ENCODE data around the gene PRELID1. TPM values are rescaled to one million over a fixed set of nuclear protein-coding genes. Genes with fewer than 3 reads are reported as not detected.

Gene PRELID1
- total RNA-seq, 1 donor from 2014 or later, result 81.2 TPM

- Mint-ChIP-seq H3K4me3 (no peak overlapping the region), H3K27me3 (ENCODE audit: low read depth) (no peaks in the 10 kb centered on the region), H3K4me1 (peaks cover 2% of the 10 kb centered on the region), H3K27ac (no peak overlapping the region), H3K9me3 (no peaks in the 10 kb centered on the region), H3K36me3 (peaks cover 36% of the 10 kb centered on the region)
- no peak for DNase-seq (ENCODE audit: low spot score in 2 of 2, unreplicated experiment in 2 of 2)
- no peak for TF ChIP-seq CTCF (IDR thresholded peaks at IDR 0.05; ENCODE audit: unreplicated experiment)
These were observed 9.6 kb upstream of the PRELID1 start for GRCh38 chr5:177293819-177294581.

GRCh38 chr5:177294632-177295031, 9.0 kb upstream of the PRELID1 start:
- Mint-ChIP-seq H3K9me3 (no peaks in the 10 kb centered on the region), H3K36me3 (peaks cover 31% of the 10 kb centered on the region), H3K4me1 (peaks cover 5% of the 10 kb centered on the region), H3K27ac (no peak overlapping the region), H3K4me3 (no peak overlapping the region), H3K27me3 (ENCODE audit: low read depth) (no peaks in the 10 kb centered on the region)
- TF ChIP-seq CTCF (IDR thresholded peaks at IDR 0.05; ENCODE audit: unreplicated experiment), result no peak
- no peak for DNase-seq (ENCODE audit: low spot score in 2 of 2, unreplicated experiment in 2 of 2)

GRCh38 chr5:177295924-177296323, 7.7 kb upstream of the PRELID1 start:
- peaks cover 26% of the 10 kb centered on the region for H3K36me3 Mint-ChIP-seq
- no peak overlapping the region for H3K4me3 Mint-ChIP-seq
- H3K27me3 Mint-ChIP-seq (ENCODE audit: low read depth), result no peaks in the 10 kb centered on the region
- H3K9me3 Mint-ChIP-seq, result no peaks in the 10 kb centered on the region
- DNase-seq (ENCODE audit: low spot score in 2 of 2, unreplicated experiment in 2 of 2), result no peak
- TF ChIP-seq CTCF (IDR thresholded peaks at IDR 0.05; ENCODE audit: unreplicated experiment), result no peak
- peak overlapping the region; percentile 39 for H3K27ac Mint-ChIP-seq
- peaks cover 15% of the 10 kb centered on the region for H3K4me1 Mint-ChIP-seq

- no peak for TF ChIP-seq CTCF (IDR thresholded peaks at IDR 0.05; ENCODE audit: unreplicated experiment)
- Mint-ChIP-seq H3K36me3 (peaks cover 24% of the 10 kb centered on the region), H3K27me3 (ENCODE audit: low read depth) (no peaks in the 10 kb centered on the region), H3K27ac (peak overlapping the region; percentile 17), H3K4me3 (no peak overlapping the region), H3K4me1 (peaks cover 20% of the 10 kb centered on the region), H3K9me3 (no peaks in the 10 kb centered on the region)
- no peak for DNase-seq (ENCODE audit: low spot score in 2 of 2, unreplicated experiment in 2 of 2)
These were observed 7.0 kb upstream of the PRELID1 start for GRCh38 chr5:177296581-177296980.

GRCh38 chr5:177297922-177298321, 5.7 kb upstream of the PRELID1 start:
- no peak overlapping the region for H3K4me3 Mint-ChIP-seq
- no peaks in the 10 kb centered on the region for H3K27me3 Mint-ChIP-seq (ENCODE audit: low read depth)
- H3K9me3 Mint-ChIP-seq, result no peaks in the 10 kb centered on the region
- H3K4me1 Mint-ChIP-seq, result peaks cover 31% of the 10 kb centered on the region
- peaks cover 10% of the 10 kb centered on the region for H3K36me3 Mint-ChIP-seq
- TF ChIP-seq CTCF (IDR thresholded peaks at IDR 0.05; ENCODE audit: unreplicated experiment), result no peak
- H3K27ac Mint-ChIP-seq, result peak overlapping the region; percentile 21
- DNase-seq (ENCODE audit: low spot score in 2 of 2, unreplicated experiment in 2 of 2), result no peak
